HG03039 (cell line): ENCODE data around the gene ACOT4.
"Not testable (repeated sequence)": the region's sequence is repeated elsewhere in the genome, so short reads cannot be mapped to it uniquely, and the experiment has no call there.

Experiments
- ATAC-seq: cut with Tn5 transposase; IDR thresholded peaks from one replicate; pipeline ENCODE4 v1.9.1; 2021; ENCODE audit warnings: mild to moderate bottlenecking, moderate library complexity; ENCODE audit not compliant: unreplicated experiment

ACOT4 gene

GRCh38 chr14:73591690-73592449 lies at the start of gene ACOT4:
Gene ACOT4 (plus strand): TSS chr14:73591873. CDS start chr14:73591960, 87 bp downstream.
- peak; percentile 51 for ATAC-seq

DNA sequence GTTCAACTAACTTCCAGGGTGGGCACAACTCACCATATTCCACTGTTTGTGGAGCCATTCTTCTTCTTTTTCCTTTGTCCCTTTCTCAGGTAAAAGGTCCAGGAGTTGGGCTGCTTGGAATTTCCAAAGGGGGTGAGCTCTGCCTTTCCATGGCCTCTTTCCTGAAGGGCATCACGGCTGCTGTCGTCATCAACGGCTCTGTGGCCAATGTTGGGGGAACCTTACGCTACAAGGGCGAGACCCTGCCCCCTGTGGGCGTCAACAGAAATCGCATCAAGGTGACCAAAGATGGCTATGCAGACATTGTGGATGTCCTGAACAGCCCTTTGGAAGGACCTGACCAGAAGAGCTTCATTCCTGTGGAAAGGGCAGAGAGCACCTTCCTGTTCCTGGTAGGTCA lies 48.7 kb upstream of the ACOT4 start:
- not testable (repeated sequence) for ATAC-seq

GRCh38 chr14:73545353-73545752 lies 46.3 kb upstream of the ACOT4 start:
- not testable (repeated sequence) for ATAC-seq

DNA sequence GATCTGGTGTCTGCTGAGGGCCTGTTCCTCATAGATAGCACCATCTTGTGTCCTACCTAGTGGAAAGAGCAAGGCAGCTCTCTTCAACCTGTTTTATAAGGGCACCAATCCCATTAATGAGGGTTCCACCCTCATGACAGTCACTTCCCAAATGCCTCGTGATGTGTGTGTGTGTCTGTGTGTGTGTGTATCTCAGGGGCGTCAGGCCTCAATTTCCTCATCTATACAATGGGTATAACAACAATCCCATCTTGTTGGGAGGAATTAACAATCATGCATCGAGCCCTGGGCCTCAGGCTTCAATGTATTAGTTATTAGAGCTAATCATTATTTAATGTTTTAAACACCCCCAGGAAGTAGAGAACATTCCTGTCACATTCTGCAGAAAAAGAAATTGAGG lies 42.6 kb upstream of the ACOT4 start:
- ATAC-seq: not testable (repeated sequence)

- not testable (repeated sequence) for ATAC-seq
These were observed 41.7 kb upstream of the ACOT4 start for GRCh38 chr14:73549889-73550524.

- no peak for ATAC-seq
These were observed 37.8 kb upstream of the ACOT4 start for GRCh38 chr14:73553845-73554244.

DNA sequence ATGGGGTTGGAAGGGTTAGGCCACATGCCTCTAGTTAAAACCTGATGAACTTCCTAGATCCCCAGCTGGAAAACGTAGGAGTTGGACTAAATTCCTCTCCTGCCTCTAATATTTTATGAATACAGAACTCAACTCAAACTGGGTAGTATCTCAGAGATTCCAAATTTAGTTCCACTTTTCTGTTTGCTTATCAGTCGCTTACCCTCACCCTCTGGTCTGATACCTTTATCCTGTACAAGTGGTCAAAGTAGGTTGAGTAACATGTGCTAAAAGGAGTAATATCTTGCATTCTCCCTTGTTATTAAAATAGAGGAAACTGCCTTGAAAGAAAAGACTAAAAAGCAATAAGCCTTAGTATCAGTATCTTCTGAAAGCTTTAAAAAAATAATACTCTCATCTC lies 34.5 kb upstream of the ACOT4 start:
- not testable (repeated sequence) for ATAC-seq

GRCh38 chr14:73558238-73558637 lies 33.4 kb upstream of the ACOT4 start:
- not testable (repeated sequence) for ATAC-seq

DNA sequence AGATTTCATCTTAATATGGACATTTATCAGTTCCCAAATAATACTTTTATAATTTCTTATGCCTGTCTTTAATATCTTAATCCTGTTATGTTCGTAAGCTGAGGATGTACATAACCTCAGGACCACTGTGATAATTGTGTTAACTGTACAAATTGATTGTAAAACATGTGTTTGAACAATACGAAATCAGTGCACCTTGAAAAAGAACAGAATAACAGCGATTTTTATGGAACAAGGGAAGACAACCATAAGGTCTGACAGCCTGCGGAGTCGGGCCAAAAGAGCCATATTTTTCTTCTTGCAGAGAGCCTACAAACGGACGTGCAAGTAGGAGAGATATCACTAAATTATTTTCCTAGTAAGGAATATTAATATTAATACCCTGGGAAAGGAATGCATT lies 29.4 kb upstream of the ACOT4 start:
- ATAC-seq: not testable (repeated sequence)

GRCh38 chr14:73562696-73563095 lies 29.0 kb upstream of the ACOT4 start:
- not testable (repeated sequence) for ATAC-seq

DNA sequence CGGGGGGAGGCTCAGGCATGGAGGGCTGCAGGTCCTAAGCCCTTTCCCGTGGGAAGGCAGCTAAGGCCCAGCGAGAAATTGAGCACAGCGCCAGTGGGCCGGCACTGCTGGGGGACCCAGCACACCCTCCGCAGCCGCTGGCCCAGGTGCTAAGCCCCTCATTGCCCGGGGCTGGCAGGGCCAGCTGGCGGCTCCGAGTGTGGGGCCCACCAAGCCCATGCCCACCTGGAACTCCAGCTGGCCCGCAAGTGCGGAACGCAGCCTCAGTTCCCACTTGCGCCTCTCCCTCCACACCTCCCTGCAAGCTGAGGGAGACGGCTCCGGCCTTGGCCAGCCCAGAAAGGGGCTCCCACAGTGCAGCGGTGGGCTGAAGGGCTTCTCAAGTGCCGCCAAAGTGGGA lies 25.2 kb upstream of the ACOT4 start:
- not testable (repeated sequence) for ATAC-seq

GRCh38 chr14:73566935-73567334 lies 24.7 kb upstream of the ACOT4 start:
- not testable (repeated sequence) for ATAC-seq

- no peak for ATAC-seq
These were observed 24.3 kb upstream of the ACOT4 start for GRCh38 chr14:73567358-73567757.

GRCh38 chr14:73567951-73568885 lies 23.5 kb upstream of the ACOT4 start:
- no peak for ATAC-seq

DNA sequence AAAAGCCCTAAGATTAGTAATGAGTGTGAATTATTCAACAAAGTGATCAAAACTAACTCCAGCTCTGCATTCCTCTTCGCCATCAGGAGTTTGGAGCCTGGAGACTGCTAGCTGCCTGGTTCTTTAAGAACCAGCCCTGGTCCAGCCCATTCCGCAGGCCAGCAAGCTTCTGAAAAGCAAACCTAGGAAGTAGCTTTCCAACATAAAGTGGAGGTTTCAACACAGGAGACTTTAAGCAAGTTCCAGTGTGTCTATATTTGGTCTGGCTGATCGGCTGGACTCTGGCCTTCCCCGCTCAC lies 22.8 kb upstream of the ACOT4 start:
- ATAC-seq: not testable (repeated sequence)

DNA sequence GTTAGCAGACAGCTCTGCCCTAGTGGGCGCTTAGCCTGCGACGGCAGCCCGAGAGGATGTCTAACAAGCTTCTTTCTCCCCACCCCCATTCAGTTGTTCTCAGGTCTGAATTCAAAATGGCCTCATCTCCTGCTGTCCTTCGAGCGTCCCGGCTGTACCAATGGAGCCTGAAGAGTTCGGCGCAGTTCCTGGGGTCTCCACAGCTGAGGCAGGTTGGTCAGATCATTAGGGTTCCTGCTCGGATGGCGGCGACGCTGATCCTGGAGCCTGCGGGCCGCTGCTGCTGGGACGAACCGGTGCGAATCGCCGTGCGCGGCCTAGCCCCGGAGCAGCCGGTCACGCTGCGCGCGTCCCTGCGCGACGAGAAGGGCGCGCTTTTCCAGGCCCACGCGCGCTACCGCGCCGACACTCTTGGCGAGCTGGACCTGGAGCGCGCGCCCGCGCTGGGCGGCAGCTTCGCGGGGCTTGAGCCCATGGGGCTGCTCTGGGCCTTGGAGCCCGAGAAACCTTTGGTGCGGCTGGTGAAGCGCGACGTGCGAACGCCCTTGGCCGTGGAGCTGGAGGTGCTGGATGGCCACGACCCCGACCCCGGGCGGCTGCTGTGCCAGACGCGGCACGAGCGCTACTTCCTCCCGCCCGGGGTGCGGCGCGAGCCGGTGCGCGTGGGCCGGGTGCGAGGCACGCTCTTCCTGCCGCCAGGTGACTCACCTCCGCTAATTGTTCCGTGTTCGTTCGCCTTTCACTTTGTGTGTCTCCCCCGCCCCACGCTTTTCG lies 22.3 kb upstream of the ACOT4 start, which contains the start of gene ACOT2:
TSS of gene ACOT2 (plus strand) at position 29 of the 774 bp plus-strand sequence. CDS start at position 57, 28 bp downstream.
- ATAC-seq: peak; percentile 41

DNA sequence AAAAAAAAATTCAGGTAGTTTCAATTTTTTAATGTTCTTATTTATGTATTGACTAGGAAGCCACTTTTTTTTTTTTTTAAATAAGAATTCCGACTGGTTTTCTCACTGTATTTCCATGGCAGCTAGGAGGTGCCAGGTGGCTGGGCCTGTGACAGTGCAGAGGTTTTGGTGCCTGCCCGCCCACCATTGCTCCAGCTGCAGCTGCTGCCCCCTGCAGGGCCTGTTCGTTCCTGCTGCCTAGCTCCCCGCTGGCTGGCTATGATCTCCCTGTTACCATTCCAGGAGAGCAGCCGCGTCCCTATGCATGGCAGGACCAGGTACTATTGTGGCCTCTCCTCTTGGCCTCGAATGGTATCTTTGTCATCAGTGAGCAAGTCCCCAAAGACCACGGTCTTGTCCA lies 20.8 kb upstream of the ACOT4 start:
- not testable (repeated sequence) for ATAC-seq

GRCh38 chr14:73573034-73573433 lies 18.6 kb upstream of the ACOT4 start:
- ATAC-seq: not testable (repeated sequence)

- not testable (repeated sequence) for ATAC-seq
These were observed 17.9 kb upstream of the ACOT4 start for GRCh38 chr14:73573740-73574139.

DNA sequence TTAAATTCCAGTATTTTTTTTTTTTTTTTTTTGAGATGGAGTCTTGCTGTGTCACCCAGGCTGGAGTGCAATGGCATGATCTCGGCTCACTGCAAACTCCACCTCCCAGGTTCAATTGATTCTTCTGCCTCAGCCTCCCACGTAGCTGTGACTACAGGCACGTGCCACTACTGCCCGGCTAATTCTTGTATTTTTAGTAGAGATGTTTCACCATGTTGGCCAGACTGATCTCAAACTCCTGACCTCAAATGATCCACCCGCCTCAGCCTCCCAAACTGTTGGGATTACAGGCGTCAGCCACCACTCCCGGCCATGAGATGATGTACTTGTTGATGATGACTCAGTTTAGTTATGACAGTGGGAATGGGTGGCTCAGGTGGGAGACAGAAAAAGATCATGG lies 17.4 kb upstream of the ACOT4 start:
- ATAC-seq: not testable (repeated sequence)
